ENCODE measurements around the gene TMEM135.
"Not testable (repeated sequence)": the region's sequence is repeated elsewhere in the genome, so short reads cannot be mapped to it uniquely, and the experiment has no call there.

The TMEM135 gene

GRCh38 chr11:87258171-87258833 is 220.6 kb downstream of the TMEM135 start:
- DNase-seq (ENCODE audit: low spot score) = no peak

GRCh38 chr11:87259736-87260135 is 222.0 kb downstream of the TMEM135 start:
- no peak for DNase-seq (ENCODE audit: low spot score)

- DNase-seq (ENCODE audit: low spot score) = no peak
These were observed 223.1 kb downstream of the TMEM135 start for GRCh38 chr11:87260811-87261210.

- no peak for DNase-seq (ENCODE audit: low spot score)
These were observed 225.6 kb downstream of the TMEM135 start for GRCh38 chr11:87263264-87263838.

- DNase-seq (ENCODE audit: low spot score) = no peak
These were observed 226.2 kb downstream of the TMEM135 start for GRCh38 chr11:87263979-87264378.

GRCh38 chr11:87265132-87265531 is 227.4 kb downstream of the TMEM135 start:
- DNase-seq (ENCODE audit: low spot score) = no peak

- no peak for DNase-seq (ENCODE audit: low spot score)
These were observed 228.2 kb downstream of the TMEM135 start for GRCh38 chr11:87265979-87266378.

GRCh38 chr11:87266751-87267150 is 229.0 kb downstream of the TMEM135 start:
- DNase-seq (ENCODE audit: low spot score) = no peak

GRCh38 chr11:87271951-87272350 is 234.2 kb downstream of the TMEM135 start:
- DNase-seq (ENCODE audit: low spot score) = not testable (repeated sequence)

- no peak for DNase-seq (ENCODE audit: low spot score)
These were observed 237.4 kb downstream of the TMEM135 start for GRCh38 chr11:87275176-87275575.

- no peak for DNase-seq (ENCODE audit: low spot score)
These were observed 242.4 kb downstream of the TMEM135 start for GRCh38 chr11:87280143-87280542.

GRCh38 chr11:87281496-87281895 is 243.8 kb downstream of the TMEM135 start:
- no peak for DNase-seq (ENCODE audit: low spot score)

- DNase-seq (ENCODE audit: low spot score) = no peak
These were observed 246.6 kb downstream of the TMEM135 start for GRCh38 chr11:87284306-87284705.

- not testable (repeated sequence) for DNase-seq (ENCODE audit: low spot score)
These were observed 247.9 kb downstream of the TMEM135 start for GRCh38 chr11:87285674-87286073.

GRCh38 chr11:87286338-87286737 is 248.6 kb downstream of the TMEM135 start:
- DNase-seq (ENCODE audit: low spot score) = no peak

GRCh38 chr11:87290304-87290922 is 252.7 kb downstream of the TMEM135 start:
- peak; percentile 22 for DNase-seq (ENCODE audit: low spot score)

GRCh38 chr11:87292598-87292997 is 254.9 kb downstream of the TMEM135 start:
- no peak for DNase-seq (ENCODE audit: low spot score)

- DNase-seq (ENCODE audit: low spot score) = peak; percentile 8
These were observed 257.5 kb downstream of the TMEM135 start for GRCh38 chr11:87295237-87295636.

GRCh38 chr11:87296627-87297026 is 258.9 kb downstream of the TMEM135 start:
- no peak for DNase-seq (ENCODE audit: low spot score)

GRCh38 chr11:87298155-87298554 is 260.4 kb downstream of the TMEM135 start:
- DNase-seq (ENCODE audit: low spot score) = no peak

- no peak for DNase-seq (ENCODE audit: low spot score)
These were observed 261.3 kb downstream of the TMEM135 start for GRCh38 chr11:87299041-87299481.

- no peak for DNase-seq (ENCODE audit: low spot score)
These were observed 263.1 kb downstream of the TMEM135 start for GRCh38 chr11:87300640-87301380.
